ENCODE measurements around the gene CSGALNACT2. TPM values are rescaled to one million over a fixed set of nuclear protein-coding genes. Genes with fewer than 3 reads are reported as not detected.

CSGALNACT2 gene
- polyA plus RNA-seq, 1 donor = 23.9 TPM

GRCh38 chr10:43123361-43124093, 14.7 kb upstream of the CSGALNACT2 start:
- DNase-seq (ENCODE audit: low read depth) = no peak

GRCh38 chr10:43124094-43124521, 14.1 kb upstream of the CSGALNACT2 start:
- DNase-seq (ENCODE audit: low read depth) = no peak

DNA sequence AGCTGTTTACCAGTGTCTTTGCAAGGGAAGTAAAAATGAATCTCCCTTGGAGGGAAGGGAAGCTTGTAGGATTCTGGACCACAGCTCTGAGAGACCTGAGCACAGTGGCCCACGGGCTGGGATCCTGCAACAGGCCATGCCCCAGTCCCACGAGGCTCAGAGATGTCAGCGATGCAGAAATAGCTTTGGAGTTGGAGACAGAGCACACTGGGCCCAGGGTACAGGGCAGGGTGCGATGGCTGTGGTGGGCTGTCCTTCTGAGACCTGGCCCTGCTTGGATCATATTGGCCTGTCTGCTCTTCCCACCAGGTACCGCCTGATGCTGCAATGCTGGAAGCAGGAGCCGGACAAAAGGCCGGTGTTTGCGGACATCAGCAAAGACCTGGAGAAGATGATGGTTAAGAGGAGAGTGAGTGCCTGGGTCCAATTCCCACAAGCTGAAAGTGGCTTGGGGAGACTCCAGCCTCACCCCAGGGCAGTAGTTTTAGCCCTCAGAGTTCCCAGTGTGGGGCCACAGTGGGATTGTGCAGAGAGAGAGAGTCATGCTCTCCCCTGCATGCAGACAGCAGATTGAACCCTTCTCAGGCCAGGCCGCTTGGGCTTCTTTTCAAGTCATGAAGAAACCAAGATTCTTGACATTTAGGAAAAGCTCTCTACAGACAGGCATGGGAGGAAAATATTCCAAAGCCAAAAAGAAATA, 13.5 kb upstream of the CSGALNACT2 start:
- no peak for DNase-seq (ENCODE audit: low read depth)

GRCh38 chr10:43125274-43125845, 12.9 kb upstream of the CSGALNACT2 start:
- DNase-seq (ENCODE audit: low read depth) = no peak

DNA sequence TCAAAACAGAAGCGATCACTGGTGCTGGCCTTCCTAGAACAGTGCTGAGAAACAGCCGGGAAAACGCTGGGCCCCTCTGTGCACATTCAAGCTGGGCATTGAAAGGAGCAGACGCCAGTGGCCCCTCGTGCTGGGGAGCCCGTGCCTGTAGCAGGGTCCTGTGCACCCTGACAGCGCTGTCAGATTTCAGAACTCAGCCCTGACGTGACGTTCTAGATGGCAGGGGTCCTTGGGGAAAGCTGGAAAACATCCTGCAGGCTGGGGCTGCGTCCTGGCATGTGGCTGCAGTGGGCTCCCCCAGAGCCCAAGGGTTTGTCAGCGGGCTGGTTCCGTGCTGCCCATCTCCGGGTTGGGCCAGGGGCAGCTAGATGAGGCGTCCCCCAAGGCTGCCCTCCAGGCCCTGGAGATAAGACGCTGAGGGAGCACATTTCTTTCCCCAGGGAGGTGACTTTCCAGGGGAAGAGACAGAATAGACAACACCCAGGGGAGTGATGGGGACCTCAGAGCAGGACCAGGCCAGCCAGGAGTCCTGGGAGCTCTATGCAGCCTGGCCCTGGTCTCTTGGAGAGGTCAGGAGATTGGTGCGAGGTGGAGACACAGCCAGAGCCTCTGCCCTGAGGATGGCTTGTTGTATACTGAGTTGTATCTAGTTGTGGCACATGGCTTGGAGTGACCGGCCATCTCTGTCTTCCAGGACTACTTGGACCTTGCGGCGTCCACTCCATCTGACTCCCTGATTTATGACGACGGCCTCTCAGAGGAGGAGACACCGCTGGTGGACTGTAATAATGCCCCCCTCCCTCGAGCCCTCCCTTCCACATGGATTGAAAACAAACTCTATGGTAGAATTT, 12.1 kb upstream of the CSGALNACT2 start:
- DNase-seq (ENCODE audit: low read depth) = no peak

GRCh38 chr10:43126759-43127424, 11.4 kb upstream of the CSGALNACT2 start:
- DNase-seq (ENCODE audit: low read depth) = no peak

DNA sequence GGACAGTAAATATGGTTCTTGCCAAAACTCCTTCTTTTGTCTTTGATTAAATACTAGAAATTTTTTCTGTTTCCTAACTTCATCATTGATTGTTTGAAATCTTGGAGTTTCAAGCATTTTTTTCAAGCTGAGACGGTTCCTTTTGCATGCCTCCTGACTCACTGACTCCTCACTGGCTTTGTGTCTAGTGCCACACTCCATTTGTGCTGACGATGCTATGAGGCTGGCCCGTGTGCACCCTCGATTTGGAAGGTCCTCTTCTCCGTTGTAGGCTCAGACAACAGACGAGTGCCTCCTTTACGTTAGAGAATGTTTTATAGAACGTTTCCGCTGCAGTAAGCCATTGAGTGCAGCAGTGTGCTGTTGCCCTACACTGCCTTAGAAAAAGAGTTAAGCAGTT, 10.8 kb upstream of the CSGALNACT2 start:
- no peak for DNase-seq (ENCODE audit: low read depth)

DNA sequence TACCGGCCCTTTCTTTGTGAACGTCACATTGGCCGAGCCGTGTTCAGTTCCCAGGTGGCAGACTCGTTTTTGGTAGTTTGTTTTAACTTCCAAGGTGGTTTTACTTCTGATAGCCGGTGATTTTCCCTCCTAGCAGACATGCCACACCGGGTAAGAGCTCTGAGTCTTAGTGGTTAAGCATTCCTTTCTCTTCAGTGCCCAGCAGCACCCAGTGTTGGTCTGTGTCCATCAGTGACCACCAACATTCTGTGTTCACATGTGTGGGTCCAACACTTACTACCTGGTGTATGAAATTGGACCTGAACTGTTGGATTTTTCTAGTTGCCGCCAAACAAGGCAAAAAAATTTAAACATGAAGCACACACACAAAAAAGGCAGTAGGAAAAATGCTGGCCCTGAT, 9.9 kb upstream of the CSGALNACT2 start:
- no peak for DNase-seq (ENCODE audit: low read depth)

DNA sequence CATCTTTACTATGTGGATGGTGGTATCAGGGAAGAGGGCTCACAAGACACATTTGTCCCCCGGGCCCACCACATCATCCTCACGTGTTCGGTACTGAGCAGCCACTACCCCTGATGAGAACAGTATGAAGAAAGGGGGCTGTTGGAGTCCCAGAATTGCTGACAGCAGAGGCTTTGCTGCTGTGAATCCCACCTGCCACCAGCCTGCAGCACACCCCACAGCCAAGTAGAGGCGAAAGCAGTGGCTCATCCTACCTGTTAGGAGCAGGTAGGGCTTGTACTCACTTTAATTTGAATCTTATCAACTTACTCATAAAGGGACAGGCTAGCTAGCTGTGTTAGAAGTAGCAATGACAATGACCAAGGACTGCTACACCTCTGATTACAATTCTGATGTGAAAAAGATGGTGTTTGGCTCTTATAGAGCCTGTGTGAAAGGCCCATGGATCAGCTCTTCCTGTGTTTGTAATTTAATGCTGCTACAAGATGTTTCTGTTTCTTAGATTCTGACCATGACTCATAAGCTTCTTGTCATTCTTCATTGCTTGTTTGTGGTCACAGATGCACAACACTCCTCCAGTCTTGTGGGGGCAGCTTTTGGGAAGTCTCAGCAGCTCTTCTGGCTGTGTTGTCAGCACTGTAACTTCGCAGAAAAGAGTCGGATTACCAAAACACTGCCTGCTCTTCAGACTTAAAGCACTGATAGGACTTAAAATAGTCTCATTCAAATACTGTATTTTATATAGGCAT, 9.1 kb upstream of the CSGALNACT2 start:
- DNase-seq (ENCODE audit: low read depth) = no peak

DNA sequence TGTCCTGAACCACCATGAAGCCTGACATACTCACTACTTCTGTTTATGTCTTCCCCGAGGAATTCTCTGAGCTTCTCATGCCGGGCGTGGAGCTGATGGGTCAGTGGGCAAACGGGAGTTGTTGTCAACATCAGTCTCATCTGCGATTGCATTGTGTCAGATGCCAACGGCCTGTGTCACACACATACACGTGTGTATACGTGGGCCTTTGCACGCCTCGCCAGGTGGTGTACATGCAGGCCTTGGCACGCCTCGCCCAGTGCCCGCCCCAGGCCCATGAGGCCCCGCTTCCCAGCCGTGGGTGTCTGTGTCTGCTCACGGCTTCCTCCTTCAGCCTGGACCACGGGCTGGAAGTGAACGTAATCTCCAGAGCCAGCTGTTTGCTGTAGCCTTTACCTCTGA, 7.5 kb upstream of the CSGALNACT2 start:
- no peak for DNase-seq (ENCODE audit: low read depth)

DNA sequence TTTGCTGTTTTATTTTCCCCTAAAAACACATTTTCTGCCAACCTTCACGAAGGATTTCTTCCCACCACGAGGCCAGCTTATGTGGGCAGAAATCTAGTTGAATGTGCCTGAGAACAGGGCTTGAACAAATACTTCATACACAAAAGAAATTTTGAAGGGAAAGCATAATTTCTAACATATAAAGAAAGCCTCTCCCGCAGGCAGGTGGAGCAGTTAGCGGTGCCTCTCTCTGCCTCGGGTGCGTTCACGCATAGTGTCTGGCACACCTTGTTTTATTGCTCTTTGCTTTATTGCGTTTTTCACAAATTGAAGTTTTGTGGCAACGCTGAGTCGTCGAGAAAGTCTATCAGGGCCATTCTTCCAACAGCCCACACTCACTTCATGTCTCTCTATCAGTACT, 7.0 kb upstream of the CSGALNACT2 start:
- DNase-seq (ENCODE audit: low read depth) = no peak

DNA sequence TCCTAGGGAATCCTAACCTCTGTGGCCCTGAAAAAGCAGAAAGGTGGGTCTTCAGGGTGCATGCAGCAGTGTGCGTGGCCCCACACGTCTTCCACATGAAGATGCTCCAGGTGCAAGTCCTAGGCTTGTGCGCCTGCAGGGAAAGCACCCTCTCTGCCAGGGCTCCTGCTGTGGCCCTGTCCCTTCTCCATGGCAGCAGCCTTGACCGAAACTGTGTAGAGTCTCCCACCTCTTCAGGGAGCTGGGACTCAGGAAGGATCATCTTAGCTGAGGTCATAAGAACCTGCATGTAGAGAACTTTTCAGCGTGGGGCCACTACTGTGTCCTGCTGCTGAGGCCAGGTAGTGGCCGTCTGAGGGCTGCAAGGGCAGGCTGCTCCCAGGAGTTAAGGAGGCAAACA, 6.3 kb upstream of the CSGALNACT2 start:
- no peak for DNase-seq (ENCODE audit: low read depth)

DNA sequence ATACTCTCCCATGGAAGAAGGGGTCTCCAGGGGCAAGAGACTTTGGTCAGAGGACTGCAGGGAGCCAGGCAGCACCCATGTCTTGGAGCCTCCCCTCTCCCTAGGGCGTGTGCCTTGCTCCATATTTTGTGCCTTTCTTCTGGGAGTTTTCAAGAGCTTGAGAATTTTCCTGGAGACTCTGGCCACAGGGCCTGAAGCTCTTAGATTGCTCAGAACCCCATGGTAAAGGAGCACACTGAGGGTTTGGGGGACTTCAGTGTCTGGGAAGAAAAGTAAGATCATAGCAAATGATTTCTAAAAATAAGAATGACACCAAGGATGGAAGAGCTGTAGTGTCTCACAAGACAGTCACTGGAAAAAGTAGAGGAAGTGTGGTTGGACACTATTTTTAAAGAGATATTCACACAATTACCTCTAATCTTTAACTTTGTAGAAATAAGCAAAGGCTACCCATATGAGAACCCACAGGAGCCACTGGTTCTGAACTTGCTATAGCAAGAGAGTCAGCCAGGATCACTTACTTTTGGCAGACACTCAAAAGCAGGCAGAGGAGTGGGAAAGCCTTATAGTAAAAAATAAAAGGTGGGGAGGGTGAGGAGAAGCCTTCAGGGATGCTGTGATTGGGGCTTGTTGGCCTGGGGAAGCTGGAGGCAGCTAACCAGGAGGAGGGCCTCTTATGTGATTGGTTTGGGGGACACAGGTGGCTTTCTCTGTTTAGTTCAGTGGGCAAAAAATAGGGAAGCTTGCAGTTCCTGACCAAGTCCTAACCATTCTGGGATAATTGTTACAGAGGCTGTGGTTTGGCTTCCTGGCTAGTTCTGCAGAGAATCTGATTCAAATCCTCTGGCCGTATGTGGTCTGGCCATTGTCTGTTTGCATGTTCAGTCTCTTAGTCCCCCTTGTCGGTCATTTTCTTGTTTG, 5.1 kb upstream of the CSGALNACT2 start:
- no peak for DNase-seq (ENCODE audit: low read depth)

GRCh38 chr10:43134126-43134905, 3.9 kb upstream of the CSGALNACT2 start:
- DNase-seq (ENCODE audit: low read depth) = no peak

- no peak for DNase-seq (ENCODE audit: low read depth)
Measured at GRCh38 chr10:43135064-43135463, 3.2 kb upstream of the CSGALNACT2 start.

- DNase-seq (ENCODE audit: low read depth) = no peak
Measured at GRCh38 chr10:43135656-43136055, 2.6 kb upstream of the CSGALNACT2 start.

DNA sequence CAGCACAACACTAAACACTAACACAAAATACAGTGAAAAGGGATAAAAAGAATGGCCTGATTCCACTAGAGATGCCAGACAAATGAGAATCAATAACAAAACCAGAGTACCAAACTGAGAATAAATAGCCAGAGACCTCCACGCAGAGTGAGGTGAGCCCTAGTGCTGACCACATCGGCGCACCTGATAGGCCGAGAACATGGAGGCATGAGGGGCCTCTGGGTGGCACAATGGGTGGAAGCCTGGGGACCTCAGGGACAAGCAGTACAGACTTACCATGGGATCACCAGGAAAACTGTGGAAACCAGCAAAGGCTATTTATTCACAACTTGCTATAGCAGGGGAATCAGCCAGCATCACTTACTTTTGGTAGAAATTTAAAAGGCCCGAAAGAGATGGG, 1.8 kb upstream of the CSGALNACT2 start:
- DNase-seq (ENCODE audit: low read depth) = no peak

DNA sequence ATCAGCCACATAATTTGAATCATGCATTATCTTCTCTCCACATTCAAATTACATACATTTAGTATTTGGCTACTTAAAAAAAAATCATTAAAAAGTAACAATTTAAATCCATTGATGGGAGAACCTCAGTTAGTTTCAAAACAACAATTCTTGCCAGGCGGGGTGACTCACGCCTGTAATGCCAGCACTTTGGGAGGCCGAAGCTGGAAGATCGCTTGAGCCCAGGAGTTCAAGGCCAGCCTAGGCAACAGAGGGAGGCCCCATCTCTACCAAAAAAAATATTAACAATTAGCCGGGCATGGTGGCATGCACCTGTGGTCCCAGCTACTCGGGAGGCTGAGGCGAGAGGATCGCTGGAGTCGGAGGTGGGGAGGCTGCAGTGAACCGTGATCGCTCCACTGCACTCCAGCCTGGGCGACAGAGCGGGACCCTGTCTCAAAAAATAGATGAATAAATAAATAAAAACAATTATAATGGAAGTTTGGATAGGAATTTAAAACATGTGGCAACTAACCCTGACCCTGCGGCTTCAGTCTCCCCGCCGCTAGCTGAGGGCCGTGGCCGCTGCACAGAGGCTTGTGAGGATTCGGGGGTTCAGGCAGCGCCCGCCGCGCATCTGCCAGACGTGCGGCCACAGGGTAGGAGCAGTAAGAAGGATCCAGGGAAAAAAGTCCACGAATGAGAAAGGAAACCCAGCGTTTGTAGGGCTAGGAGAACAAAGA, 1.1 kb upstream of the CSGALNACT2 start:
- no peak for DNase-seq (ENCODE audit: low read depth)
